ENCODE results near the gene DGKA.

DNA sequence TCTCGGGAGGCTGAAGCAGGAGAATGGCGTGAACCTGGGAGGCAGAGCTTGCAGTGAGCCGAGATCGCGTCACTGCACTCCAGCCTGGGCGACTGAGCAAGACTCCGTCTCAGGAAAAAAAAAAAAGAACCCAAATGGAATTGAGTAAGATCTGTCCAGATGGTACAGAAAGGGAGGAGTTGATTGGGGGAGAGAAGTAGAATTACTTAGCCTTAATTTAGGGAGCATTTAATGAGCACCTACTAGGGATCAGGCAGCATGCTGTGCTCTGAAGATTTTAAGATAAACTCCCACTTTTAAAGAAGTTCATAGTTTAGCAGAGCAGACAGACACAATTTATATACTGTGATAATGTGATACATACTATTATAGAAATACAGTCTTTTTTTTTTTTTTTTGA, 47.4 kb downstream of the DGKA start:
- no peak for TF ChIP-seq CTCF (IDR thresholded peaks at IDR 0.05)
- TF ChIP-seq ZFX (IDR thresholded peaks at IDR 0.05; ENCODE audit: borderline replicate concordance) = no peak
